Loucy (cell line): ENCODE measurements around the gene CUL2.

ENCODE experiments used
- EZH2phosphoT487 ChIP-seq: fragments of 200-600 bp; IDR thresholded peaks from 2 replicates; pipeline ENCODE4 v1.6.1; 2018; ENCODE audit warnings: antibody characterized with exemption, mild to moderate bottlenecking, moderate library complexity, borderline replicate concordance
- TF ChIP-seq, protein P1 (sequence below): fragments of 200-600 bp; sonication (generic); conservative IDR thresholded peaks from 2 replicates; pipeline ENCODE4 v1.5.1; 2014; ENCODE audit warnings: mild to moderate bottlenecking, antibody characterized with exemption, low read length

GRCh38 chr10:35020481-35020880 is 69.7 kb downstream of the CUL2 start:
- TF ChIP-seq, protein P1, sequence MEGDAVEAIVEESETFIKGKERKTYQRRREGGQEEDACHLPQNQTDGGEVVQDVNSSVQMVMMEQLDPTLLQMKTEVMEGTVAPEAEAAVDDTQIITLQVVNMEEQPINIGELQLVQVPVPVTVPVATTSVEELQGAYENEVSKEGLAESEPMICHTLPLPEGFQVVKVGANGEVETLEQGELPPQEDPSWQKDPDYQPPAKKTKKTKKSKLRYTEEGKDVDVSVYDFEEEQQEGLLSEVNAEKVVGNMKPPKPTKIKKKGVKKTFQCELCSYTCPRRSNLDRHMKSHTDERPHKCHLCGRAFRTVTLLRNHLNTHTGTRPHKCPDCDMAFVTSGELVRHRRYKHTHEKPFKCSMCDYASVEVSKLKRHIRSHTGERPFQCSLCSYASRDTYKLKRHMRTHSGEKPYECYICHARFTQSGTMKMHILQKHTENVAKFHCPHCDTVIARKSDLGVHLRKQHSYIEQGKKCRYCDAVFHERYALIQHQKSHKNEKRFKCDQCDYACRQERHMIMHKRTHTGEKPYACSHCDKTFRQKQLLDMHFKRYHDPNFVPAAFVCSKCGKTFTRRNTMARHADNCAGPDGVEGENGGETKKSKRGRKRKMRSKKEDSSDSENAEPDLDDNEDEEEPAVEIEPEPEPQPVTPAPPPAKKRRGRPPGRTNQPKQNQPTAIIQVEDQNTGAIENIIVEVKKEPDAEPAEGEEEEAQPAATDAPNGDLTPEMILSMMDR = no peak
- TF ChIP-seq EZH2phosphoT487 = no peak
